Lower leg skin (tissue), 4 donors: ENCODE measurements around the gene NRIP2. TPM values are rescaled to one million over a fixed set of nuclear protein-coding genes. Genes with fewer than 3 reads are reported as not detected.

Experiments
- DNase-seq, 2 donors: peaks; one replicate each; pipeline ENCODE4 v3.0.0-alpha.2; 2019; ENCODE audit warnings: low spot score in 2 of 2
- H3K4me3 ChIP-seq: fragments of 200-600 bp; sonication (generic); 2 replicates; pipeline ENCODE4 v1.5.1; 2017; ENCODE audit warnings: mild to moderate bottlenecking, low read depth; ENCODE audit not compliant: poor library complexity, severe bottlenecking
- POLR2A ChIP-seq, 2 donors: fragments of 450-650 bp; IDR thresholded peaks; one replicate each; pipeline ENCODE4 v1.6.1; 2016 to 2017; ENCODE audit warnings: antibody characterized with exemption in 2 of 2, mild to moderate bottlenecking in 1 of 2, moderate library complexity in 1 of 2
- WGBS, 2 donors: methylation state at CpG; one replicate each; pipeline ENCODE4 v1.1.5; 2018; 5-methylcytosine and 5-hydroxymethylcytosine counted together
- intact Hi-C: fragments of 100-400 bp; cut with DNase I; formaldehyde crosslinking; loops from one replicate; pipeline ENCODE4 v1.15.0; 2023; ENCODE audit warnings: low total_unique reads
- total RNA-seq, 4 donors: library from RNA; depleted of rRNA; stranded (reverse); fragments of >200 nt; gene quantifications; one replicate each; pipeline ENCODE4 v1.1.0, GENCODE V29; 2016
- TF ChIP-seq, protein P1 (sequence below), 3 donors: fragments of 450-650 bp; IDR thresholded peaks; one replicate each; pipeline ENCODE4 v1.5.1; 2016; ENCODE audit warnings: antibody characterized with exemption in 3 of 3, mild to moderate bottlenecking in 3 of 3, moderate library complexity in 2 of 3

The NRIP2 gene
- total RNA-seq, 4 donors from 2014 or later, result 0.17 to 1.9 (median 0.79) TPM

DNA sequence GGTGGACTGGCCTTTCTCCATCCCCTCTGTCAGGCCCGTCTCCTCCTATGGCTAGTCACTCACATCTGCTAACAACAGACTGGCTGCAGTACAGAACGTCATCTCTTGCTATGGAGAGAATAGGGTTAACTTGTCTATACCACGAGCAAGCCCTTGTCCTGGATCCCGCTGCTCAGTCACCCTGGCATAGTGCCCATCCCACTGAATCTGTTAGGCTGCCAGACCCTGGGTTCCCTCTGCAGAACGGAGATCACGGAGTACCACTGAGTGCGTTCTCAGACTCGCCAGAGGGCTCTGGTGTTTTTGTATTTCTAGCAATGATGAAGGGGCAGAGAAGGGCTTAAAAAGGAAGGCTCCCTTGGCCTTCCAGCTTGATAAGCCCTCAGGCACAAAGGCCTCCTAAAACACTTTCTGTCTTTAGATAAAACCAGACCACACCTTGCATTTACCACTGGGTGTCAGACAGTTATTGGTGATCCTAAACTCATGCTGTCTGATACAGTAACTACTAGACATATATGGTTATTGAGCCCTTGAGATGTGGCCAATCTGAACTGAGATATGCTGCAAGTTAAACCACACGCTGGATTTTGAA, 6.3 kb upstream of the NRIP2 start:
- no peak for TF ChIP-seq POLR2A (IDR thresholded peaks at IDR 0.05)
- TF ChIP-seq, protein P1, sequence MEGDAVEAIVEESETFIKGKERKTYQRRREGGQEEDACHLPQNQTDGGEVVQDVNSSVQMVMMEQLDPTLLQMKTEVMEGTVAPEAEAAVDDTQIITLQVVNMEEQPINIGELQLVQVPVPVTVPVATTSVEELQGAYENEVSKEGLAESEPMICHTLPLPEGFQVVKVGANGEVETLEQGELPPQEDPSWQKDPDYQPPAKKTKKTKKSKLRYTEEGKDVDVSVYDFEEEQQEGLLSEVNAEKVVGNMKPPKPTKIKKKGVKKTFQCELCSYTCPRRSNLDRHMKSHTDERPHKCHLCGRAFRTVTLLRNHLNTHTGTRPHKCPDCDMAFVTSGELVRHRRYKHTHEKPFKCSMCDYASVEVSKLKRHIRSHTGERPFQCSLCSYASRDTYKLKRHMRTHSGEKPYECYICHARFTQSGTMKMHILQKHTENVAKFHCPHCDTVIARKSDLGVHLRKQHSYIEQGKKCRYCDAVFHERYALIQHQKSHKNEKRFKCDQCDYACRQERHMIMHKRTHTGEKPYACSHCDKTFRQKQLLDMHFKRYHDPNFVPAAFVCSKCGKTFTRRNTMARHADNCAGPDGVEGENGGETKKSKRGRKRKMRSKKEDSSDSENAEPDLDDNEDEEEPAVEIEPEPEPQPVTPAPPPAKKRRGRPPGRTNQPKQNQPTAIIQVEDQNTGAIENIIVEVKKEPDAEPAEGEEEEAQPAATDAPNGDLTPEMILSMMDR (IDR thresholded peaks at IDR 0.05), result no peak
- intact Hi-C loops, result no loop called here
- 58 to 71% methylated on average over 9 of the region's 9 CpGs for WGBS, 2 donors

GRCh38 chr12:2836574-2836973, 1.7 kb upstream of the NRIP2 start:
- no peak for DNase-seq
- H3K4me3 ChIP-seq, result no peak overlapping the region
- WGBS, 2 donors, result 77 to 85% methylated on average over 8 of the region's 8 CpGs
- intact Hi-C loops, result no loop called here
- no peak for TF ChIP-seq POLR2A (IDR thresholded peaks at IDR 0.05)
- TF ChIP-seq, protein P1 (IDR thresholded peaks at IDR 0.05), result no peak

More for the DNA sequence above, 6.3 kb upstream of the NRIP2 start:
- H3K4me3 ChIP-seq, result no peak overlapping the region
- DNase-seq, result no peak

DNA sequence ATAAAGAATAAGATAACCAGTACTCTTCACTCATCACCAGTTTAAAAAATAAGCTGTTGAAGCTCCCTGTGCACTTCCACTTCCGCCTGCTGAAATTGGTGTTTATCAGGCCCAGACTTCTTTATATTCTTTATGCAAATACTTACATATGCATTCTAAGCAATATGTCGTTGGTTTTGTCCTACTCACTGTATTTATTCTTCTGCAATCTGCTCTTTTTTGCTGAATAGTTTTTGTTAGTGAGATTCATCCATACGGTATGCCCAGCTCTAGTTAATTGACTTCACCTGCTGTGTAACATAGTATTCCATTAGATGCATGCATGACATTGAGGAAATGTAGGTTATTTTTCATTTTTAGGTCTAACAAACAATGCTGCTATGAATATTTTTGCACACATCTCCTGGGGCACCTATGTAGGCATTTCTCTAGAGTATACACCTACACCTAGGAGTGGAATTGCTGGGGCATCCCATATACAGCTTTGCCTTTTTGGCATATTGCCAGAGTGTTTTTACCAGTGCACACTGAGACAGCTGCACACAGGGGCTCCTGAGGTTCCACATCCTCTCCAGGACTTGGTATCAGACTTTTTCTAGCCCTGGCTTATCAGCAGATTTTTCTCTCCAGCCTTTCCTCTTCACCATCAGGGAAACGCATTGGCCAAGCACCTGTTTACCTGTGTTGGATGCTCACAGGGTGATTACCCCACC, 1.0 kb upstream of the NRIP2 start:
- H3K4me3 ChIP-seq, result no peak overlapping the region
- WGBS, 2 donors, result 69% methylated on average over 4 of the region's 4 CpGs
- intact Hi-C loops, result no loop called here
- no peak for TF ChIP-seq POLR2A (IDR thresholded peaks at IDR 0.05)
- TF ChIP-seq, protein P1 (IDR thresholded peaks at IDR 0.05), result no peak
- DNase-seq, result no peak

DNA sequence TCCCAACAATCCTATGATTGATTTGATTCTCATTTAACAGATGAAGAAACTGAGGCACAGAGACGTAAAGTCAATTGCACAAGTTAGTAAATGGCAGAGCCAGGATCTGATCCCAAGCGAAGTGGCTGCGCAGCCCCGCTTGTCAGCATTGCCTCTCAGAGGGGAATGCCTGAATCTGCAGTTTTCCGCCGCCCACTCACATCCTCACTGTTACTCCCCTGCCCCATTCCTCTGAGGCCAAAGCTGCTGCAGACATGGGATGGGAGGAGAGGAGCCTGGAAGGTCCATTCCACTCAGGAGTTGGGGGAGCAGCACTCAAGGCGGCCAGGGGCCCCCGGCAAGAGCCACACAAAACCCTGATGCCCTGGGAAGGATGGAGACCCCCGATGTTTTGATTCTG, 1.0 kb downstream of the NRIP2 start:
- DNase-seq, result no peak
- TF ChIP-seq POLR2A (IDR thresholded peaks at IDR 0.05), result no peak
- TF ChIP-seq, protein P1 (IDR thresholded peaks at IDR 0.05), result no peak
- H3K4me3 ChIP-seq, result no peak overlapping the region
- intact Hi-C loops, result no loop called here
- 58 to 78% methylated on average over 9 of the region's 9 CpGs for WGBS, 2 donors

DNA sequence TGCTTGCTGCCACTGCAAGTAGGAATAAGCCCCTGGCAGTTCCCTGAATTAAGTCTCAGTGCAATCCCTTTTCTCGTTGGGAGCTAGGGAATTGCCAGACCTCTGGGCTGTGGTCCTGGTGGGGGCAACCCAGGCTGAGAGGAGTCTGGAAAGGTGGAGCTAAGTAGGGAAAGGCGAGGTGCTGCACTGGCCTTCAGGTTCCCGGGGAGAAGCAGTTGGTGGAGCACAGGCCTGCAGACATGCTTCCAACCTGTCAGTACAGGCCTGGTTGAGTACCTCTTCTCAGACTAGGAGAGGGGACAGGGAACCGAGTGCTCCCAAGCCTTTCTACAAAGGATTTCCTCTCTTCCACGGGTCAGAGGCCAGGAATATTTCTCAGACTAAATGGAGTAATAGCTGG, 1.5 kb downstream of the NRIP2 start:
- intact Hi-C loops, result no loop called here
- no peak for DNase-seq
- no peak for TF ChIP-seq POLR2A (IDR thresholded peaks at IDR 0.05)
- no peak overlapping the region for H3K4me3 ChIP-seq
- WGBS, 2 donors, result 36 to 43% methylated on average over 5 of the region's 5 CpGs

- no peak overlapping the region for H3K4me3 ChIP-seq
- intact Hi-C loops, result no loop called here
- DNase-seq, result no peak
- TF ChIP-seq POLR2A (IDR thresholded peaks at IDR 0.05), result no peak
- TF ChIP-seq, protein P1 (IDR thresholded peaks at IDR 0.05), result no peak
- WGBS, 2 donors, result 63 to 71% methylated on average over 6 of the region's 6 CpGs
Measured at GRCh38 chr12:2832550-2833127, 2.2 kb downstream of the NRIP2 start.
